Stimulated activated CD4-positive, alpha-beta T cell treated with anti-CD3 and anti-CD28 coated beads, Interleukin-1b, Interleukin-23, amount 100 ng/mL, for 48 hours (primary cell): ENCODE results near the gene SEMA3E.
"Not testable (repeated sequence)": the region's sequence is repeated elsewhere in the genome, so short reads cannot be mapped to it uniquely, and the experiment has no call there.

Source experiments
- DNase-seq: peaks from one replicate; pipeline ENCODE4 v3.0.0-alpha.2; 2020

Gene SEMA3E

GRCh38 chr7:83552556-83552955, 96.4 kb downstream of the SEMA3E start:
- DNase-seq: not testable (repeated sequence)

- DNase-seq: no peak
Observed at GRCh38 chr7:83550100-83550499, 98.8 kb downstream of the SEMA3E start.

GRCh38 chr7:83548250-83548649, 100.7 kb downstream of the SEMA3E start:
- DNase-seq: no peak

DNA sequence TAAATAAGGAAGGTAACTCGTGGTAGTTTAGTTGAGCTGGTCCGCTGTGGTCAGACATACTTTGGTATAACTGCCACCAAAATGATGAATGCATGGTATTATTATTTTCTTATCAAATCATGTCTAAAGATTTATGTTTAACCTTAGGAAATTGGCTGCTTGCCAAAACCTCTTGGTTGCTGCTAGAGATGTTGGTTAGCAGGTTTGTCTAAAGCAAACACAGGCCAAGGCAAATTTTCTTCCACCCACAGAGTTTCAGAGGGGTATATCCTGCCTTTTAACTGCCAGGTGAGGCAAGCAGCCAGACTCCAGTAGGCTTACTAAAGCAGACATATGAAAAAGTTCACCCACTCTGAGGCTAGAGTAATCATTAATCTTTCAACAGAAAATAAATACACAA, 101.4 kb downstream of the SEMA3E start:
- no peak for DNase-seq

DNA sequence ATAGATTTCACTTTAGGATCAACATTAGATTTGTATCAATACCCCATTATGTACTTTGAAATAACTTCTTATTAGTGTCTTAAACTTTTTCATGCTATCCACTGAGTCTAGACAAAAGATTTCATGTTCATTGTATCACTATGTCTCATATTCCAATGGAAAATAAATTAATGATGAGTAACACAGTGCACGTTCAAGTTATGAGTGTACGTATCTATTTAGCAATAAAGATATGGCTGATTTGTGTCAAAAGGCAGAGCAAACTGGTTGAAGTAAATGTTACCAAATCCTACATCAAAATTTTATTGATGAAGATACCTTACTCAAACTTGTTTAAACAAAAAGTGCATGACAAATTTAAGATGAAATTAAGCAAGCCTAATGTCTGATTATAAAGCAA, 102.4 kb downstream of the SEMA3E start:
- no peak for DNase-seq

DNA sequence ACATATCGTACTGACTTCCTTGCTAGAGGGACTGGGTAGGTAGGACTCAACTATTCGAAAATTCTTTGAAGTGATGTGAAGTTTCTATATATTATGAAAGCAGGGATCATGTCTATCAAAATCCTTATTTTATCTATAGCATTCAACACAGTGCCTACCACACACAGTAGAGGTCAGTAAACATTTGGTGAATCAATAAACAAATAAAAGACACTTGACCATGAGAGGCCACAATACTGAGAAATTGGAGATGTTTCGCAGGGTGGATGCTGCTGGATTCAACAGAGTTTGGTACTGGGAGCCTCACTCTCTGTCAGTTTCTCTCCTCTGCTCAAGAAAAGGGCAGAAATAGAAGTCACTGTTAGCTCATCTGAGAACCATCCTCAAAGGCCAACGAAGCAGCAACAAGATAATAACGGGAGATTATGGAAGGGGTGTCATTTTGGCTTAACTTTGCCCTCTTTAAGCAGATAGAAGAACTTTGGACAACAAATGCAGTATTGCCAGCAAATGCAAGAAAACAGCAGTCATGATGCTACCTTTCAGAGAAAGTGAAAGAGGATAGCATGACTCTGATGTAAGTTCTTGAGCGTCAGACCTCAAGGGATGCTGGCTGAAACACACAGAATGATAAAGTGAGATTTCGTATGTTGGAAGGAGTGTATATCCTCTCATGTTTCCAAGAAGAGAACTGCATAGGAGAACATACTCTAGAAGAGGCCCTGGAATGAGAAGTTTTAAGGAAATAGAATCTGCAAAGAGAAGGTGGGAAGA, 107.6 kb downstream of the SEMA3E start:
- no peak for DNase-seq

- no peak for DNase-seq
Observed at GRCh38 chr7:83534488-83534887, 114.5 kb downstream of the SEMA3E start.

DNA sequence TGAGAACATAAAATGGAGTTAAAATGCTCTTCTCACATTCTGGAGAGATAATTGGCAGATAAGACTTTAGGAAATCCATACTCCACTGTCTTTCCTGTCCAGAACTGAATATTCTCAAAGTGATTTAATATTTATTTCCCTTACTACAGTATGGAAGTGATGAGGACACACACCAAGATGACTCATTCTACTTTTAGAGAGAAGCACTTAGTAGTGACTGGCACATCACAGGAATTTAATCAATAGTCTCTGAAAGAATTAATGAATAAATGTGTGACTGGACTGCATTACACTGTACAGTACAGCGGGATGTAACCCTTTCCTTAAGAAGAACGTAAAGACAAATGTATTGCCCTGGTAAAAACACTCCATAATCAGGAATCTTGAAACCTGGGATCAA, 116.7 kb downstream of the SEMA3E start:
- DNase-seq: no peak

DNA sequence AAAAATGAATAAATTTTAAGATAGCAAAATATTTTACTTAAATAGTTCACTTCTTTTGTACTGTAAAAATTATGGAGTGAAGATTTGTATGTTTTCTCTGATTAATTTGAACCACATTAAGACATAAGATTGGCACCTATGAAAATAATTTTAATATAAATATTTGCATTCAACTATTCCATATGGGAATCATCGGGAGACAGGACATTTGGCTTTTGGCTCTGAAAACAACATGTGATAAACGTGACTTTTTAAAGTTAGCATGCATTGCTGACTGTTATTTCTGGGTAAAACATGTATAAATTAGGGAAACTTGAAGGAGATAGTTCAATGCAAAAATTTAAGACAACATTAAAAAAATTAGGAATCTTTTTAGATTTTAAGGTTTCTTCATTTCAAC, 117.2 kb downstream of the SEMA3E start:
- no peak for DNase-seq

DNA sequence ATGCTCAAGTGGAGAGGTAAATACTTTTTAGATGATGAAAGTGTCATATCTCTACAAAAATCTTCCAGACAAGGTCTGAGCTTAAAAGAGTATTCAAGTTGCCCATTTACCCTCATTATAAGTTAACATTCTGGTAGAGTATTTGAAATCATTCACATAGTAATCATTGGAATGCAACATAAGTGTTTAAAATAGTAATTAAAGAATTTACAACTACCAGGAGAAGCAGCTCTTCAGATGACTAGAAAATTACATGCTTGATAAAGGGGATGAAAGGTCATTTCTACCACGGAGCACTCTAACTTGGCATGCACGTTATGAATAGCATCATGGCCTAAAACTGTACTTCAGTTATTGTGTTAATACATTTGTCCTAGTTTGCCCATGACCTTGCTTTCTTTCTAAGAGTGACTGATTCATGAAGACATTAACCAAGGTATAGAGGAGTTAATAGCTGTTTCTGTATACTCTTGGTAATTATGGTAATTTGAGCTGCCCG, 120.0 kb downstream of the SEMA3E start:
- DNase-seq: no peak

GRCh38 chr7:83524277-83525075, 124.5 kb downstream of the SEMA3E start:
- DNase-seq: no peak

- no peak for DNase-seq
Observed at GRCh38 chr7:83520726-83521125, 128.2 kb downstream of the SEMA3E start.

- no peak for DNase-seq
Observed at GRCh38 chr7:83519240-83519639, 129.7 kb downstream of the SEMA3E start.

GRCh38 chr7:83517035-83517700, 131.8 kb downstream of the SEMA3E start:
- DNase-seq: no peak

DNA sequence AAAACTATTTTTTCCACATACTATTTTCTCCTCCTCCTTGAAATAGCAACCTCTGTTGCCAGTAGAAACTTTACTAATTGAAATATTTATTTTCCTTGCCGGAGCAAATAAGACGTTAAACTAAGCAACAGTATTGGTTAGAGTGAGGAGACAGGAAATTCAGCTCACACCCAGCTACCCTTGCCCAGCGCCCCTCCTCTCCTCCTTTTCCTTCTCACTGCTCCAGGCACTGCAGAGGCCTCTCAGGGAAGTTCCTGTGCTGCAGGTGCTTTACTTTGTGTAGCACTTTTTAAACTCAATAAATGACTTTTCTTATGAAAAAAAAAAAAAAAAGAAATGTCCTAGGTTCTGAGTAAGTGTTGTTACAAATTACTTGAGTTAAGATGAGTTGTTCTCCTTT, 134.0 kb downstream of the SEMA3E start:
- DNase-seq: no peak

DNA sequence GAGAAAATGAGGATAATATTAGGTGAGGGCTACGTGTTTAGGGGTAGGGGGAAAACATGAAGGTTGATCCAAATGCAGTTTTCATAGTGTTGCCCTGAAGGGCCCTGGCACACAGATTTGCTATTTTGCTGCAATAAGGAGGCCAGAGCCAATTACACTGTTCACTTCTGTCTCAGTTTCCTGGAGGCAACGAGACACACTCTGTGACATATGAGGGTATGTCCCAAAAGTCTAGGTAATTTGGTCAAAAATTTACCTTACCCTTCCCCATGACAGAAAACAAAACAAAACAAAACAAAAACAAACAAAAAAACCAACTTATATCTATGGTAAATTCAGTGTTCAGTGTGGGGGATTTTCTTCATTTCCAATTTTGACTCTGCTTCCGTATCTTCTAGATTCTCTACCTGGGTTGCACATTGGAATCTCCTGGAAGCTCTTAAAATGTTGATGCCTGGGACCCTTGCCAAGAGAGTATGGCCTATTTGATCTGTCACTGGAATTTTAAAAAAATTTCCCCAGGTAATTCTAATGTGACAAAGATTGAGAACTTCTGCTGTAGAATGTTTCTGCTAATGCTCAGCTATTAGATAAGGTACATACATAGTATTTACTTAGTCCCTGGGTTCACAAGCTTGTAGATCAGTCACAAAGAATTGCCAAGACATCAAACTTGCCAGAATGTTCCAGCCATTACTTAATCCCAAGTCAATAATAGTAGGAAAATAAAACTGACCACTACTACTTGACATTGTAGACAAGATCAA, 139.5 kb downstream of the SEMA3E start:
- no peak for DNase-seq

DNA sequence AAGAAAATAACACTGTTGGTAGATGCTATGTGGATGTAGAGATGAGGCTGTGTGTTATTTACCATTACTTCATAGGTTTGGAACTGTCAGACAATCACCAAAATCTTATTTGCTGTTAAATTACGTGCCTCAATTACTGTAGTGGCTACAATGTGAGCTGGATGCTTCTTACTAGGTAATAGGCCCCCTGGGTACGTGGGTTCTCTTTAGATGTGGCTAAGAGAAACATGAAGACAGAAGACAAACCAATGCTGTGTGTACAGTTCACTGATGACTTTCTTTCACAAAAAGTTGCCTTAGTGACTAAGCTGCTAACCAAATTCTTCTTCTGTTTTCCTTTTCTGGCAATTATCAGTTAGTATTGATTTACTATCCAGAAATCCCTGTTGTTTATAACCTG, 144.6 kb downstream of the SEMA3E start:
- no peak for DNase-seq

DNA sequence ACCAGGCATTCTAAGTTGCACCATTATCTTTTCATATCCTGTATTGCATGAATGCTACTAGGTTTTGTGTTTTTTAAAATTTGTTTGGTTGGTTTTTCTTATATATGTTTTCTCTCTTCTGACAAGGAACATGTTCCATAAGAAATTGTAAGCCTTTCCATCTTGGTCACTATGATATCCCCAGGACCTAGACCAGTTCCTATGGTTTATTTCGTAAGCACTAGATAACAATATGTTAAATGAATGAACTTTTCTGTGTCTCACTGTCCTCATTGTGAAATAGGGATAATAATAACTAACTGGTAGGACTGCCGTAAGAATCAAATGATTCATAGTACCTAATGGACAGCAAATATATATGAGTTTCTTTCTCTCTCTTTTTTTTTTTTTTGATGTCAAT, 146.3 kb downstream of the SEMA3E start:
- no peak for DNase-seq

DNA sequence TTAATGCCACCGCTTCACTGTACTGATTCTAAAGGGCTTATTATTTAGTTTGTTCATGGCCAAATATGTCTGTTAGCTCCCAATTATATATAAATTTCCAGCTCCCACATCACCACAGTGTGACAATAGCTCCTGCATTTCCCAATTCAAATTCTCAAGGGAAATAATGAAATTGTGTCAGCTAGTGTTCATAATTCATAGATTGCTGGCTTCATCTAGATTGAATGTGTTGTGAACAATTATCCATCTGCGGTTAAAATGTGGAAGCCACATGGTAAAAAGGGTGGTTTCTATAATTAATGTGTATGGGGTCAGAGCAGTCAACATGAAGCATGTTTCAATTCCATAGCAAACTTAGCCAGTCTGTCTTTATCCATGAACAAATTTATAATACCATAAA, 154.3 kb downstream of the SEMA3E start:
- no peak for DNase-seq

DNA sequence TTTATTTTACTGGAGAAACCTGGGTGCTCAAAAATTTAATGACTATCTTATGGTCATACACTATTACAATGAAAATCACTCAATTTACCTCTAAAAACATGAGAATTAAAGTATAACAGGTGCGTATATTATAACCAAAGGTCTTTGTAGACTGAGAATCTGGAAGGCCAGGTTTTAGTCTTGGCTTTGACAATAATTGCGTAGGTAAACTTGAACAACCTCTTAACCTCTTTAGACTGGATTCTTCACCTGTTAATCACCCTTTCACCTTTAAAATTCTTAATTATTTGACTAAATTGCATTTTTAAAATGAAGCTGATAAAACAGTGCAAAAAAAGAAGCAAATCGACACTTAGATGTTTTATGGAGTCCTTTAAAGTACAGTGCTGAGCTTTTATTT, 156.1 kb downstream of the SEMA3E start:
- no peak for DNase-seq

GRCh38 chr7:83487801-83488200, 161.1 kb downstream of the SEMA3E start:
- DNase-seq: no peak

DNA sequence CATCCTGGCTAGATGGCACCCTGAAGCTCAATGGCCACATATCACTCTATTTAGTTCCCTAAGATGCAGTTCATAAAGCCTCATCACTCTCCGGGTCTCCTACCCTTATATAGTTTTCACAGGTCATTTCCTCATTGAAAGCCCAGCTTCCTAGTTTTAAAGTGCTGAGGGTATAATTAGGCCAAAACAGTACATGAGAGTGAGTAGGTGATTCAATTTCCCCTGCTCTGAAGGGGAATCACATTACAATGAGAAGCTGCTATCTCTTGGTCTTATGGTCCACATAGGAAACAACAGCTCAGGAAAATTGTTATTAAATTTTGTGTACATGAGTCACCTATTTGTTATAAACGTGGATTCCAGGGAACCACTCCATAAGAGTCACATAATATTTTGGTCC, 162.0 kb downstream of the SEMA3E start:
- no peak for DNase-seq

DNA sequence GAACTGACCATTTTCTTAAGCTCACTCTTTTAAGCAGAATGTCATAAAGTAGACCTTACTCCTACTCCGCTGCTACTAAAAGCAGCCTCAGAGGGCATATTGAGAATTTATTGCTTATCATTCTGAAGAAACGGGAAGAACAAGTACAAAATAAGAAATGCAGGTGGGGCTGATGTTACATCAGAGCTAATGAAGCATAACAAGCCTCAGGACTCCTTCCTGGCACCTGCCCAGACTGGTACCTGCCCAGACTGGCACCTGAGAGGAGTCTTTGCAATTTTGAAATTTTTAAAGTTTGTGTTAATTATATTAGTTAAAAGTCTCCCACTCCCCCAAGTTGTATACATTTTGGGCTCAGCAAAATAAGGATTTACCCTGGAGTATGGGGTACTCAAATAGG, 162.4 kb downstream of the SEMA3E start:
- DNase-seq: no peak
